HG02840 (cell line): ENCODE measurements around the gene MYH10.

Source experiments
- ATAC-seq: cut with Tn5 transposase; IDR thresholded peaks from one replicate; pipeline ENCODE4 v1.9.1; 2021; ENCODE audit warnings: mild to moderate bottlenecking, moderate library complexity, moderate number of reproducible peaks; ENCODE audit not compliant: unreplicated experiment, low FRiP score

MYH10 gene

GRCh38 chr17:8458128-8458527, 172.4 kb downstream of the MYH10 start:
- ATAC-seq, result no peak

GRCh38 chr17:8455665-8456209, 174.8 kb downstream of the MYH10 start:
- no peak for ATAC-seq

GRCh38 chr17:8453326-8453725, 177.2 kb downstream of the MYH10 start:
- ATAC-seq, result no peak

GRCh38 chr17:8451933-8452614, 178.5 kb downstream of the MYH10 start:
- ATAC-seq, result no peak

- no peak for ATAC-seq
Observed at GRCh38 chr17:8448310-8448709, 182.2 kb downstream of the MYH10 start.

GRCh38 chr17:8447799-8448198, 182.7 kb downstream of the MYH10 start:
- no peak for ATAC-seq

- no peak for ATAC-seq
Observed at GRCh38 chr17:8445536-8445935, 185.0 kb downstream of the MYH10 start.

- no peak for ATAC-seq
Observed at GRCh38 chr17:8444494-8444893, 186.0 kb downstream of the MYH10 start.

- ATAC-seq, result no peak
Observed at GRCh38 chr17:8443756-8444155, 186.8 kb downstream of the MYH10 start.

- no peak for ATAC-seq
Observed at GRCh38 chr17:8442310-8442709, 188.2 kb downstream of the MYH10 start.

GRCh38 chr17:8441690-8442089, 188.8 kb downstream of the MYH10 start:
- ATAC-seq, result no peak

GRCh38 chr17:8439681-8440080, 190.8 kb downstream of the MYH10 start:
- no peak for ATAC-seq

GRCh38 chr17:8438441-8438840, 192.1 kb downstream of the MYH10 start:
- ATAC-seq, result no peak

GRCh38 chr17:8436844-8437171, 193.7 kb downstream of the MYH10 start:
- ATAC-seq, result no peak

GRCh38 chr17:8436169-8436843, 194.2 kb downstream of the MYH10 start:
- peak; percentile 48 for ATAC-seq

GRCh38 chr17:8435245-8436168, 195.0 kb downstream of the MYH10 start, which contains the start of gene NDEL1:
Gene NDEL1 (plus strand): TSS chr17:8435884. CDS start chr17:8444272, 8,388 bp downstream.
- peak; percentile 94 for ATAC-seq

- no peak for ATAC-seq
Observed at GRCh38 chr17:8430966-8431365, 199.6 kb downstream of the MYH10 start.

- no peak for ATAC-seq
Observed at GRCh38 chr17:8426802-8427201, 203.7 kb downstream of the MYH10 start.

GRCh38 chr17:8426094-8426720, 204.3 kb downstream of the MYH10 start:
- no peak for ATAC-seq
